HG03558 (cell line): ENCODE results near the gene CYYR1.

ENCODE experiments used
- ATAC-seq: cut with Tn5 transposase; IDR thresholded peaks from one replicate; pipeline ENCODE4 v1.9.1; 2021; ENCODE audit warnings: moderate number of reproducible peaks; ENCODE audit not compliant: unreplicated experiment; ENCODE audit errors: extremely low read depth

CYYR1 gene

DNA sequence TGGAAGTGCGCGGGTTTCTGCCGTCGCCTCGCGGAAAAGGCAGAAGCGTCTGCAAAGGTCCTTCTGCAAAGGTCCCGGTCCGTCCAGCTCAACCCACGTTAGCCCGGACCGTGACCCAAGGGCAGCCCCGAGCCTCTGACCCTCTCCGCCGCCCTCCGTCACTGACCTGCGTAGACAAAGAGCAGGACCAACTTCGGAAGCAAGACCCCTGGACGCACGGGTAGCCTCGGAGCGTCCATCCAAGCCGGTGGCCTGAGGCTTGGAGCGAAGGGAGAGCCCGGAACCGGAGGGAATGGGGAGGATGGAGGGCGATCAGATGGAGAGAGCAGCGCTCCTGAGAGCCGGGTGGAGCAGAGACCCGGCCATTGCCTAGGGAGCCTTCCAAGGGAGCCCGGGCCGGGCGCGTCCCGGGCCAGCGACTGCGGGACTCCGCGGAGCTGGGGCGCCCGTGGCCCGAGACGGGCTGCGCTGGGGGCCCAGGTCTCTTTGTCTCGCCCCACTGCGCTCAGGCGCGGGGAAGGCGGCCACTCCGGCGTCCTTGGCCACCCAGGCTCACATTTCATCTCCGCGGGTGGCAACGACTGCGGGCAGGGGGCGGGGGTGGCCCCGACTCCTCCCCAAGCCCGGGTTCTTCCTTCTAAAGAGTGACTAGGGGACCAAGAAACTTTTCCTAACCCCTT is at the start of gene CYYR1:
Gene CYYR1 (minus strand): TSS at position 585 of the 680 bp plus-strand sequence. CDS start 346 bp downstream, at position 239.
- no peak for ATAC-seq

DNA sequence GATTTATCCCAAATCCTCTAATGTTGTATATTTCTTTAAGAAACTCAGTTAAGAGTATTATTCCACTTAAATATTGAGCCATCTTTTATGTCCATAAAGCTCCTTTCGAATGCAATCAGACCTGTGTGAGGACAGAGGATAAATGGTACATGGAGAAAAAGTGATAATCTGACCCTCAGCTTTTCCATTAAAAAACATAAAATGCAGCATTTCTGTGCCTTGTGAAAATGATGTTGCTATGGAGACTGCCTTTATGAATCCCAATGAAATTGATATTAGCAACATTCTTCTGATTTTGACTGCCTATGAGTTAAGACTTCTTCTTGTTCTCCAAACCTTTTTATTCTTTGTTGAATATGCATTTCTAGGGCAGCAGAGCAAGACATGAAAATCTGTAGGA is 44.1 kb upstream of the CYYR1 start:
- no peak for ATAC-seq

DNA sequence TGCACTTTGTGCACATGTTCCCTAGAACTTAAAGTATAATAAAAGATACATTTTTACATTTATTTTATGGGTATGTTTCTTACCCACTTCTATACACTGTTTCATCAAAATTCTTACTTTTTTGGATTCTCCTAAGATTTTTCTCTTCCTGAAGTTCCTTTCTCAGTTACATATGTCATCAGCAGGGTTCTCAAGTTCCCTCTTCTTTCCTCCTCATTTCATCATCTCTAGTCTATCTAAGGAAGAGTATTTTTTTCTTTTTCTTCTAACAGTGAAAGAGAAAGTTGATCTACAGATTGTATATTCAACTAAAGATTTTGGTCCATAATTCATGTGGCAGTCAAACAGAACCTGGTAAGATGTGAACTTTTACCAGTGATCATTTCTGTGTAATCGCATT is 41.2 kb upstream of the CYYR1 start:
- no peak for ATAC-seq

DNA sequence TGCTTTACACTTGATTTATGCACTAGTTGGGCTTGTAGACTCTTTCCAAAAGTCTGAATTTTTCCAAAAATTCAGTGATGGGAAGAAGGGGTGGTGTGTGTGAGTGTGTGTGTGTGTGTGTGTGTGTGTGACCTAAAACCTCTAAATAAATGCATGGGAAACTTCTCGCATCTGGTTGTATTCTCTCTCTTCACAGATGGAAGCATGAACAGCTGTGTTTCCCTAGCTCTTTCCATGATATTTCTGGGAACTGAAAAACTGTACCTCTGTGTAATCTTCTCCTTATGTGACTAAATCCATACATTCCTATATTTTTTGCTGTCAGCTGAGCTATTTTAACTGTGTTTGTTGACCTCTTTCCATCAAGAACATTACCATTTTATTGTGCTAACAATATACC is 26.2 kb upstream of the CYYR1 start:
- no peak for ATAC-seq

DNA sequence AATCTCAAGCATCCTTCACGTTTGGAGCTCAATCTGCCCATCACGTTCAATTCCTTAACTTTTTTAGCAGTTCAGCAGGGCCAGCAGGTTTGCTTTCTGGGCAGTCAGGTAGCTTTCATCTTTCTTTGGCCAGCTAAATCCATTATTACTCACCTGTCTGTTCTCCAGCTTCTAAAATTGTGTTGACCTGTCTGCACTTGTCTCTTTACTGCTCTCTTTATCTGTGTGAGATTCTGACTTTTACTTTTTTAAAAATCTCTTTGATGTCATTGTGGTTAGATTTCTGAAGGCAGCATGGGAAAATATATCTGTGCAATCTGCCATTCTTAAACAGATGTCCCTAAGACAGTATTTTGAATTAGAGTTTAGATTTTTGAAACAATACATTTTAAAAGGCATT is 24.9 kb upstream of the CYYR1 start:
- ATAC-seq: no peak

DNA sequence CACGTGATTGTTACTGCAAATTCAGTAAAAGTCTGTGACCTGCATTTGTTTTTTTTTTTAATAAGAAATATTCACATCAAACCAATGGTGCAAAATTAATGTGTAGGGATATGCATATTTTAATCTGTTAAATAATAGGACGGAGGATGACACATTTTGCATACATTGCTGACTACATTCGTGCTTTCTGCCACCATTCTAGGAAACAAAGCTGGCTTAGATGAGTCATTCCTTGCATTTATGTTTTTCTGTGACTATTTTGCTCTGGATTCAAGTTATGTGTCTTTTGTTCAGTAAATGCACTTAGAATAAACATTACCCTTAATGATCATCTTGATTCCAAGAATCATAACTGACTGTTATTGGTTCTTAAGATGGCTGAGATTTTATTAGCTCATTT is 23.9 kb upstream of the CYYR1 start:
- ATAC-seq: no peak

DNA sequence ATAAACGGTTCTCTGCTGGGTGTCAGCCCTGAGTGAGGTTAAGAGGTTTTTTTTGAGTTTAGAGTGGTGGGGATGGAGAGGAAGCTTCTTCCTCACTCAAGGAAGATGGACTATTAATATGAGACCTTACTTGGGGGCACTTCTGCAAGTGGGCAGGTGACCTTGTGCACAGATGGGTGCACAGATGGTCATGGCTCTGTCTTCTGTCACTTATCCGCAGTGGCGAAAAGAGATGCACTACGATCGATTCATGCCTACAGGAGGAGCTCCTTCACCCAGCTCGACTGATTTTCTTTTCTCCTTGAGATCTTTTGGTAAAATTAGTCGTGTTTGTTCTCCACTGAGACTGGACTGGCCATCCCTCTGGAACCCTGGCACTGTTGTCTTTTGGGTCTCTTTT is 22.9 kb upstream of the CYYR1 start:
- ATAC-seq: no peak

DNA sequence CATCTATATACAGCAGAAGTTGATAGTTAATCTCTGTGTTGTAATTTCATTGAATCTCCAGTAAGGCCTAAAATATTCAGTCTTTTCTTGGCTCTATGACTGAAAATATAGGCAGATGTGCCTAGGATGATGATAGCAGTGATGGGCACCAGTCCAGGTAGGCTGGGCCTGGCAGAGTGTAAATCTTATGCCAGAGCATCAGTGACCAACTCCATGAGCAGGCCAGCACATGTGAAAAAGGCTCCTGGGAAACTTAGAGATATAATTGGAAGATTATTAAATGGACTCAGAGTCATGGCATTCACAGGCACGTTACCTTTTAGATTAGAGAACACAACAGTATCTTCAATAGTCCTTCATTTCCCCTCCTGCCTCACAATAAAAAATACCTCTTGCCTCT is 20.7 kb upstream of the CYYR1 start:
- no peak for ATAC-seq

DNA sequence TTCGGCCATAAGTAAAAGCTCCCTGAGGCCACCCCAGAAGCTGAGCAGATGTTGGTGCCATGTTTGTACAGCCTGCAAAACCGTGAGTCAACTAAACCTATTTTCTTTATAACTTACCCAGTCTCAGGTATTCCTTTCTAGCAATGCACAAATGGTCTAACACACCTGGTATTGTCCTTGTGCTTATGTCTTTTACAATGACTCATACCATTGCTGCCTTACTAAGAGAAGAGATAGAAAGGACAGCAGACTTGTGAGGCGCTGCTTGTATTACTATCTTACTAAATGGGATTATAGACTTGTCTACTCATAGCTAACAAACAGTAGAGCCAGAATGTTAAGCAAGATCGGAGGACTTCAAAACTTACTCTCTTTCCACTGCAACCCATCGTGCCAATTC is 18.5 kb upstream of the CYYR1 start:
- no peak for ATAC-seq

DNA sequence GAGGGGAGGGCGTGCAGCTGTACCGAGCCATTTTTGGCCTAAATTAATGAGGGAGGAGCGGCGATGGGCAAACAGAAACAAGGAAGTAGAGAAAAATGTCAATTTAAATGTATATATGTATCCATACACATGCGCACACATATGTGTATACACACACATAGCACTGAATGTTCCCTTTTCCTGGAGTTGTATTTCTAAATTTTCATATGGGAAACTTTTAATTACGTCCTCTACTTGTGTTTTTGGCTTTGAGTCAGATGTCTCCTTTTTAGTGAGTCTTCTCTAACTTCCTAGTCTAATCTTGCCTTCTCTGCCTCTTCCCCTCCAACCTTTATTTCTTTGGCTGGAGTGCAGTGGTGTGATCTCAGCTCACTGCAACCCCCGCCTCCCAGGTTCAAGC is 15.4 kb upstream of the CYYR1 start:
- no peak for ATAC-seq

DNA sequence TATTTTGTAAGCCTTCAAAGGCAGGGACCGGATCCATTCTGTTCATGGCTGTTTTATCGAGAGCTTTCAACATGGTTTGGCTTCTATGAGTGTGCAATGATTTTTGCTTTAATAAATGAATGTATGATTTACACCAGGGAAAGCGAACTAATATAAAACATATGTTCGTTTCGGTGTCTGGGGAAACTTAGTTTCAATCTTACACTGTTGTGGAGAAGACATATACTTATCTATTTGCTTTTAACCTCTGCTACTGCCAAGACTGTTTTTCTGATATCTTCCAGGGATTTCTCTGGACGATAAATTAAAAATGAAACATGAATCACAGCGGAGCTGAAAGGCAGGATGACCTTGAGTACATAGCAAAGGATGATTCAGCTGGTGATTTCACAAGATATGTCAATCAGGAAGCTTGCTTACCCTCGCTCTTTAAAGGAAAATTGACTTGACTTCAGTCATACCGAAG is 14.7 kb upstream of the CYYR1 start:
- ATAC-seq: no peak

DNA sequence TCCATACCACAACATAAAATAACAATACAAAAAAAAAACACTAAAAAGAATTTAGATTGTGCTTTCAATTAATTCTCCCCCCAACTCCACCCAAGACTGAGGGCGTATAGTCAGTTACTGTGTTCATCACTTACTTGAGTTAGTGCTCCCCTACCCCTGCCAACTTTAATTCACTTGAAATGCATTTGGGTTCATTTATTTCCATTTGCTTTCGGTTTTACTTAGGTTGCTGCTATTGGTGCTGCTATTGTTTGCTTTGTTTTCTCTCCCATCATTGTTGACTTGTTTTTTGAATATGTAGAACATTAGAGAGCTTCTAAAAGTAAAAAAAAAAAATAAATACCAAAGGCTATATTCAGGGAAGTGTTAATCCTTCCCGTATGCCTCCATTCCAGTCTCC is 10.7 kb upstream of the CYYR1 start:
- ATAC-seq: no peak

DNA sequence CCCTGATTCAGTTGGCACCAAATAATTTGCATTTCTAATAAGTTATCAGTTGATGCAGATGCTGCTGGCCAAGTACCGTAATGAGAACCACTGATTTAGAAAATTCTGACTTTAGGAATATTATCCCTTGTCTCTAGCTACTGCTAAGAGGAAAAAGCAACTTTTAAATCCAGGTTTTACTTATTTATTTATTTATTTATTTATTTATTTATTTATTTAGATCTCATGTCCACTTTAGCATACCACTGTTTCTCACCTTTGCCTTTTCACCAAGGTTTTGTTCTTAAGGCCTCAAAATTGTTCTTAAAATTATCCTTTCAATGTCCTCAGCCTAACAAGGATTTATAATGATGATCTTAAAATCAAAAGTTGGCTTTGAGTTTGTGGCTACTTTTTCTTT is 8.7 kb upstream of the CYYR1 start:
- ATAC-seq: no peak

DNA sequence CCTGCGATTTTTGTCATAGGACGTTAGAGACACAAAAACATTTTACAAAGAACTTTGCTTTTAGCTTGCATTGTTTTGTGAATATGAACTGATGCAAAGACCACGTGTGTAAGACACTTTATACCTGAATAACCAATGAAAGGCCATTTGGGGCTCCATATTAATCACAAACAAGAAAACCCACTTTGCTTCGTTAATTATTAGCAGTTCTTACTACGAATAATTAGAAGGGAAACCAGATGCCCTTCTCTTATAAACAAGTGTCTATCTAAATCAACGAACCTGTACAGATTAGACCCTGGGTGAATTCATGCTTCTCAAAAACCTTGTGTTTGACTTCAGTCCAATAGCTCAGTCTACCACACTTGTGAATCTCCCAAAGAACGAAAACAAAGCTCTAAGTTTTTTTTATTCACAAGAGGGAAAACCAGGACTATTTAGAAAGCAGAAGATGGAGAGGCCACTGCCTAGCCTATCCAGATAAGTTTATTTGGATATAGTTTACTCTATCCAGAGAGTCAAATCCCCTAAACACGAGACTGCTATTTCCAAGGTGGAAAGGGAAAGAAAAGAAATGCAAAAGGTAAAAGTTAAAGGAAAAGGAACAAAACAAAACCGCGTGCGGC is 897 bp downstream of the CYYR1 start:
- no peak for ATAC-seq

DNA sequence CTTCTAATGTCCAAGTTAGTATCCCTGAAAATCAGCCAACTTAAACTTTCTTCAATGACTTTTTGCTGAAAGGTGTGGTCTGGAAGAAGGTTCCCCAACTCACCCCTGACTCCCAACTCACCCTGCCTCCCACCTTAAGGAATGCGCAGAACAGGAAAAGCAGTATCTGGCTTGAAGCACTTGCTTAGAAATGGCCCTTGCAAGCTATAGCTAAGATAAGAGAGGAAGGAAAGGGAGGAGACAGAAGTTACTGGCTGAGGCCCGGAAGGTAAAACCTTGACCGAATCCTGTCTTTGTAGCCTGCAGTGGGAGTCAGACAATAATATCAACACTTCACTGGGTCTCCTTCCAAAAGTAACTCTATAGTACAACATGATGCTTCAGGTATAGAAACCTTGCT is 2.9 kb downstream of the CYYR1 start:
- ATAC-seq: no peak

DNA sequence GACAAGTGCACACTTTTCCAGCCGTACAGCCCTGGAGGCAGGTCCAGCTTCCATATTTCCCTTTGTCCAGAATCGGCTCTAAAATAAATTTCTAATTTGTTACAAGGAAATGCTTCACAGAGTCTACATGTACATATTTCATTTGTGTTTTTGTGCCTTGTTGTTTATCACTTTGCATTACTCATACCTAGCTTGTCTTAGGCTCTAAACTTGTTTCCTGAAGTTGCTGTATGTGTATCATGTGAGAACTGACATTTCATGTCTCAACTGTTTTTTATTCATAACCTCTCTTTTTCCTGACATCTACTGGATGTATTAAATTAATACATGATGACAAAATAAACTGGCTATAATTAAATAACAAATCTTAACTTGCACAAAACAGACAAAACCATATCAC is 7.5 kb downstream of the CYYR1 start:
- ATAC-seq: no peak

DNA sequence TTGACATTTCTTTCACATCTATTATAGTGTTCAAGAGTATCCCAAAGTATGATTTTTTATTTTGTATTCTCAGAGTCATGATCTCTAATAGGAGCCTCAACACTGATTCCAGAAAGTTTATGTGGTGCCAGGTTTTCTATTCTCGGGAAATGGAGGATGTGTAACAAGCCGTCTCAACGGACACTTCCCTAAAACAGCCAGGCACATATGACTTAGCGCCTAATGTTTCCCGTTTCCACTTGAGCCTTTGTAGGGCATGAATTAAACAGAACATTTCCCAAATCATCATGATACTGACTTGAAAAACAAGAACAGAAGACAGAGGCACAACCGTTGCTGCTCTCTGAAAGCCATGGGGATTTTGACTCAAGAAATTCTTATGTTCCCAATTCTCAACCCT is 8.0 kb downstream of the CYYR1 start:
- ATAC-seq: no peak

DNA sequence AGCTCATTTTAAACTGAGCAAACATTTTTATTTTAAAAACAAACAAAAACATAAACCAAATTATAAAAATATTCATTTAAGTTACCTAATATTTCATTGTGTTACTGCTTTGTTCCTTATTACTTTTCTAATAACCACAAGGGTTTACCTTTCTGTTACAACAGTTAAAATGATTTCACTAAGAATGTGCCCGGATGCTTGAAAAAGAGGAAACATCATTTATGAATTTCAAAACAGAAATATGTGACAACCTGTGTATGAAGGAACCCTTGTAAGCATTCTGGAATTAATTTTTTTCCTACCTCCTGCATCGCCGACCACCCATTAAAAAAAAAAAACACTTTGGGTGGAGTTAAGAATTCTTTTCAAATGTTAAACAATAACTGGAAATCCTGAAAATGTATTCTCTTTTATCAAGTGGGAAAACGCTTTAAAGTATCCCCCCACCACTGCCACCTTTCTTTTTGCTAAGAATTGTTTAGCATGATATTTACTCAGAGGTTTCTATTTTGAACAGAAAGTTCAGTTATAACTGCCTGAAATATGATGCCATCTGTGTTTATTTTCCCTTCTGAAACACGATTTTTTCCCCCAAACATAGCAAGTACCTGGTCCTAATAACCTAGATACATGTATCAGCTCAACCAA is 9.1 kb downstream of the CYYR1 start:
- ATAC-seq: no peak

DNA sequence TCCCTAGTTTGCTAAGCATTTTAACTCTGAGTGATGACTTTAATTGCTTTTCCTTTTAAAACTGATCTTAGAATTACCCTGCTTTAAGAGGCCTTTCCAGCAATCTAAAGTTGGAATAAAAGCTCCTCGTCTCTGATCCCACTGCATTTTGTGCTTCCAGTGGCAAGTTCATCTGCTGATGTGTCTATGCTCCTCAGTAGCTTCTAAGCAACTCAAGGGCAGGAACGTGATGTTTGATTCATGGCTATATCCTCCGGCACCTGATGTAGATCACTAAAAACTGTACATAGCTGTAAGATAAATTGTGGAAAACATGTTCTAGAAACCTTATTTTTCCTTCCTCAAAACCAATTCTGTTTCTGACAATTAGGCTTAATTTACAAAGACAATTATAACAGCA is 12.5 kb downstream of the CYYR1 start:
- ATAC-seq: no peak

DNA sequence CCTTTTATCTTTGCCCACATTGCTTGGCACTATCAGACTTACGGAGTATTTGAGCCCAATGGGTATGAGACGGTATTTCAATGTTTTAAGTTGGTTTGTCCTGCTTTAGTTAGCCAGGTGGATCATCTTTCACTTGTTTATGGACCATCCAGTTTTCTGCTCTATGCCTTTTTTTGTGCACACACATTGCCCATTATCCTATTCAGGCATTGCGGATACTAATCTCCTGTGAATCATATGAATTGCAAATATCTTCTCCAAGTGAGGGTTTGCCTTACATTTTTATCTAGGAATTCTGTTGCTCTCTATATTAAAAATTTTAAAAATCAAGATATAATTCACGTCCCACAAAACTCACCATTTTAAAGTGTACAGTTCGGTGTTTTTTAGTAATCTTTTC is 14.0 kb downstream of the CYYR1 start:
- no peak for ATAC-seq

DNA sequence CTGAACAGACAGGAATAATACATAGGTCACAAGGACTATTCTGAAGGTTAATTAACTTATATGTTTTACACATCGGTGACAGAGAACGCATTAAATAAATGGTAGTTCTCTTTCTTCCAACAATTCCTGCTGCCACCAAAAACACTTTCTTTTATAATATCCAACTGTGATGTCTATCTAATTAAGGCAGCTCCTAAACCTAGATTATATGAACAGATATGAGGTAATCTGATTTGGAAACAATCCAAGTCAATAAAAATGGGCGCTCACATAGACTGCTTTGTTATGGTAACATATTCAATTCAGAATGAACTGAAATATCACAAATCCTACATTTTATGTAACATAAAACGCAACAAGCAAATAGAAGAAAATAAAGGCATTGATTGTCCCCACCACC is 16.0 kb downstream of the CYYR1 start:
- ATAC-seq: no peak
